K562 (cell line): ENCODE data around the gene CYP24A1. TPM values are rescaled to one million over a fixed set of nuclear protein-coding genes. Genes with fewer than 3 reads are reported as not detected.
A peak's percentile ranks its signal among the peaks of the same experiment; 100 is the strongest.

Experiments
- CBX8 ChIP-seq: fragments of 200-600 bp; sonication (generic); IDR thresholded peaks from 2 replicates; pipeline ENCODE4 v1.6.1; 2012; ENCODE audit warnings: borderline replicate concordance, mixed run types, low read depth, mild to moderate bottlenecking, moderate library complexity, mixed read lengths, low read length, control low read depth, inconsistent platforms; ENCODE audit not compliant: poor library complexity, severe bottlenecking; ENCODE audit errors: extremely low read depth
- CEBPB ChIP-seq: fragments of 450-650 bp; IDR thresholded peaks from 2 replicates; pipeline ENCODE4 v1.6.1; 2016; ENCODE audit warnings: missing genetic modification characterization, missing compliant biosample characterization
- CREBBP ChIP-seq: IDR thresholded peaks from one replicate; pipeline ENCODE4 v1.6.1; 2012; ENCODE audit warnings: low read depth, mild to moderate bottlenecking, control low read depth, inconsistent platforms, low read length
- GATAD2A ChIP-seq: fragments of 450-650 bp; IDR thresholded peaks from 2 replicates; pipeline ENCODE4 v1.6.1; 2017
- HDAC6 ChIP-seq: IDR thresholded peaks from 2 replicates; pipeline ENCODE4 v1.6.1; 2012; ENCODE audit warnings: low read depth, mild to moderate bottlenecking, control low read depth, inconsistent platforms, low read length, moderate library complexity
- HLTF ChIP-seq: fragments of 450-650 bp; IDR thresholded peaks from 2 replicates; pipeline ENCODE4 v1.6.1; 2016
- HMGN3 ChIP-seq: IDR thresholded peaks from 2 replicates; pipeline ENCODE4 v1.6.1; 2011; ENCODE audit warnings: borderline replicate concordance, low read depth, mild to moderate bottlenecking, mixed read lengths, low read length; ENCODE audit not compliant: insufficient read length; ENCODE audit errors: extremely low read depth
- JUND ChIP-seq, 2 experiments: IDR thresholded peaks; 2 replicates in 1 of 2; 3 replicates in 1 of 2; pipeline ENCODE4 v1.6.1; 2011; ENCODE audit warnings: borderline replicate concordance in 2 of 2, low read depth in 2 of 2, low read length in 2 of 2, improper control_type of control experiment in 1 of 2, missing biosample characterization in 1 of 2, missing genetic modification characterization in 1 of 2, missing genetic modification reagents in 1 of 2
- KAT2B ChIP-seq: IDR thresholded peaks from one replicate; pipeline ENCODE4 v1.6.1; 2012; ENCODE audit warnings: low read depth, mild to moderate bottlenecking, control low read depth, inconsistent platforms, low read length, moderate library complexity
- MED1 ChIP-seq: sonication (generic); formaldehyde crosslinking; IDR thresholded peaks from 2 replicates; pipeline ENCODE4 v1.8.1; 2023; ENCODE audit warnings: missing genetic modification reagents, borderline replicate concordance
- OTX1 ChIP-seq: fragments of 450-650 bp; formaldehyde crosslinking; IDR thresholded peaks from 2 replicates; pipeline ENCODE4 v1.4.0; 2022; ENCODE audit warnings: mild to moderate bottlenecking
- PHTF2 ChIP-seq: fragments of 250-450 bp; sonication (Bioruptor Pico); IDR thresholded peaks from 2 replicates; pipeline ENCODE4 v1.5.0; 2021; ENCODE audit warnings: mild to moderate bottlenecking
- RAD21 ChIP-seq, 2 experiments: fragments of 250-450 bp in 1 of 2; fragments of 450-650 bp in 1 of 2; sonication (Bioruptor Pico) in 1 of 2; formaldehyde crosslinking in 1 of 2; IDR thresholded peaks in 1 of 2; conservative IDR thresholded peaks in 1 of 2; 2 replicates each; pipeline versions ENCODE4 v1.4.0 to v1.8.0; 2020 to 2022; ENCODE audit warnings: mild to moderate bottlenecking in 2 of 2, moderate library complexity in 1 of 2
- RB1 ChIP-seq: fragments of 450-650 bp; IDR thresholded peaks from 2 replicates; pipeline ENCODE4 v1.6.1; 2017; ENCODE audit warnings: low read depth, mild to moderate bottlenecking
- RFX7 ChIP-seq: fragments of 250-450 bp; sonication (Bioruptor Pico); IDR thresholded peaks from 2 replicates; pipeline ENCODE4 v1.5.1; 2021; ENCODE audit warnings: mild to moderate bottlenecking
- SMAD1 ChIP-seq: fragments of 150-350 bp; IDR thresholded peaks from 2 replicates; pipeline ENCODE4 v1.6.1; 2014; ENCODE audit warnings: low read length, low read depth; ENCODE audit not compliant: partially characterized antibody
- SPI1 ChIP-seq: IDR thresholded peaks from 2 replicates; pipeline ENCODE4 v1.6.1; 2011; ENCODE audit warnings: low read depth, low read length, control low read depth, borderline replicate concordance
- STAT5A ChIP-seq: IDR thresholded peaks from 2 replicates; pipeline ENCODE4 v1.6.1; 2012; ENCODE audit warnings: low read length, inconsistent platforms, borderline replicate concordance
- ZBTB8A ChIP-seq: fragments of 450-650 bp; IDR thresholded peaks from 2 replicates; pipeline ENCODE4 v1.6.1; 2018; ENCODE audit warnings: mild to moderate bottlenecking, moderate library complexity; ENCODE audit not compliant: partially characterized antibody
- ZFP91 ChIP-seq: sonication (generic); formaldehyde crosslinking; IDR thresholded peaks from 2 replicates; pipeline ENCODE4 v1.8.0; 2022; ENCODE audit warnings: mild to moderate bottlenecking, missing genetic modification reagents
- ZNF586 ChIP-seq: fragments of 450-650 bp; formaldehyde crosslinking; conservative IDR thresholded peaks from 2 replicates; pipeline ENCODE4 v1.4.0; 2020; ENCODE audit warnings: mild to moderate bottlenecking, moderate library complexity
- ZNF717 ChIP-seq: fragments of 250-450 bp; sonication (Bioruptor Pico); IDR thresholded peaks from 2 replicates; pipeline ENCODE4 v1.5.0; 2021
- polyA plus RNA-seq, 8 experiments: library from polyadenylated mRNA; depleted of rRNA in 4 of 8; stranded (reverse) in 5 of 8; unstranded in 3 of 8; fragments of >200 nt; fragmentation: Nextera tagmentation in 2 of 8; fragmentation: Illumina TruSeq in 1 of 8; extraction: Ambion mirVana in 2 of 8; extraction: Trizol in 1 of 8; gene quantifications; 2 replicates each; pipeline versions ENCODE4 v1.2.1 to v1.2.3, GENCODE V29; 2011 to 2014; ENCODE audit warnings: inconsistent platforms in 1 of 8, missing spikeins in 1 of 8
- total RNA-seq, 7 experiments: library from RNA; depleted of rRNA in 6 of 7; stranded (reverse); fragments of >200 nt in 6 of 7; fragmentation: Illumina TruSeq in 2 of 7; extraction: Trizol in 2 of 7; gene quantifications; 2 replicates each; pipeline versions ENCODE4 v1.2.1 to v1.2.3, GENCODE V29; 2011 to 2021; ENCODE audit warnings: low replicate concordance in 1 of 7
- TF ChIP-seq, protein P1 (sequence below): fragments of 250-450 bp; sonication (Bioruptor Pico); IDR thresholded peaks from 2 replicates; pipeline ENCODE4 v1.9.0; 2021; ENCODE audit warnings: mild to moderate bottlenecking, inconsistent platforms

Gene CYP24A1
- total and polyA plus RNA-seq, 9 of the 15 experiments (the other 6 are each of a cell fraction or from before 2014, with no cell fraction given): 0.04 TPM; not detected in 8

- TF ChIP-seq HMGN3 (no peak), MED1 (CRISPR knock-in tag) (no peak), PHTF2 (CRISPR knock-in tag) (no peak), ZFP91 (CRISPR knock-in tag) (peak; percentile 98), ZNF586 (no peak), ZBTB8A (no peak), CBX8 (no peak), RAD21 (CRISPR knock-in tag; conservative IDR thresholded peaks at IDR 0.05 in 1 of 2, IDR thresholded peaks at IDR 0.05 in 1 of 2) (peak; percentile 16 to 31; a peak in 1 of 4 replicates), STAT5A (no peak), HDAC6 (no peak), RFX7 (no peak), CREBBP (no peak), GATAD2A (no peak), OTX1 (CRISPR knock-in tag) (no peak), SPI1 (no peak), ZNF717 (CRISPR knock-in tag) (no peak), JUND (IDR thresholded peaks at IDR 0.05; ENCODE audit: borderline replicate concordance, low read depth, low read length) (peak; percentile 99), JUND (tag; IDR thresholded peaks at IDR 0.05; ENCODE audit: borderline replicate concordance, low read depth, low read length) (no peak), CEBPB (tag) (no peak), KAT2B (no peak), SMAD1 (peak; percentile 44), RB1 (peak; percentile 91), HLTF (no peak)
- TF ChIP-seq, protein P1, sequence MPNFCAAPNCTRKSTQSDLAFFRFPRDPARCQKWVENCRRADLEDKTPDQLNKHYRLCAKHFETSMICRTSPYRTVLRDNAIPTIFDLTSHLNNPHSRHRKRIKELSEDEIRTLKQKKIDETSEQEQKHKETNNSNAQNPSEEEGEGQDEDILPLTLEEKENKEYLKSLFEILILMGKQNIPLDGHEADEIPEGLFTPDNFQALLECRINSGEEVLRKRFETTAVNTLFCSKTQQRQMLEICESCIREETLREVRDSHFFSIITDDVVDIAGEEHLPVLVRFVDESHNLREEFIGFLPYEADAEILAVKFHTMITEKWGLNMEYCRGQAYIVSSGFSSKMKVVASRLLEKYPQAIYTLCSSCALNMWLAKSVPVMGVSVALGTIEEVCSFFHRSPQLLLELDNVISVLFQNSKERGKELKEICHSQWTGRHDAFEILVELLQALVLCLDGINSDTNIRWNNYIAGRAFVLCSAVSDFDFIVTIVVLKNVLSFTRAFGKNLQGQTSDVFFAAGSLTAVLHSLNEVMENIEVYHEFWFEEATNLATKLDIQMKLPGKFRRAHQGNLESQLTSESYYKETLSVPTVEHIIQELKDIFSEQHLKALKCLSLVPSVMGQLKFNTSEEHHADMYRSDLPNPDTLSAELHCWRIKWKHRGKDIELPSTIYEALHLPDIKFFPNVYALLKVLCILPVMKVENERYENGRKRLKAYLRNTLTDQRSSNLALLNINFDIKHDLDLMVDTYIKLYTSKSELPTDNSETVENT (CRISPR knock-in tag): no peak
Measured at GRCh38 chr20:54207743-54208547, 34.2 kb upstream of the CYP24A1 start, which contains the start of gene PFDN4 (continued).
